Gastroesophageal sphincter (tissue), 4 donors: ENCODE results near the gene EML4. TPM values are rescaled to one million over a fixed set of nuclear protein-coding genes. Genes with fewer than 3 reads are reported as not detected.

Experiments used
- ATAC-seq: fragments of 150-250 bp; one replicate; pipeline ENCODE4 v1.9.1; 2016; ENCODE audit warnings: mild to moderate bottlenecking, moderate library complexity
- H3K27ac ChIP-seq, 4 donors: fragments of 200-600 bp; sonication (generic) in 3 of 4; 1 replicate in 3 of 4; 2 replicates in 1 of 4; pipeline ENCODE4 v1.5.1; 2016 to 2019
- H3K27me3 ChIP-seq: fragments of 200-600 bp; sonication (generic); one replicate; pipeline ENCODE4 v1.5.1; 2019
- H3K36me3 ChIP-seq, 2 donors: fragments of 200-600 bp; sonication (generic); one replicate each; pipeline ENCODE4 v1.5.1; 2019; ENCODE audit warnings: control low read depth in 1 of 2
- H3K4me1 ChIP-seq, 3 donors: fragments of 200-600 bp; sonication (generic); 1 replicate in 2 of 3; 2 replicates in 1 of 3; pipeline ENCODE4 v1.5.1; 2016 to 2019; ENCODE audit warnings: control low read depth in 2 of 3
- H3K4me3 ChIP-seq, 2 donors: fragments of 200-600 bp; sonication (generic); one replicate each; pipeline ENCODE4 v1.5.1; 2019; ENCODE audit warnings: mild to moderate bottlenecking in 1 of 2, moderate library complexity in 1 of 2
- H3K9me3 ChIP-seq, 3 donors: fragments of 200-600 bp; sonication (generic); one replicate each; pipeline ENCODE4 v1.5.1; 2017 to 2019; ENCODE audit warnings: control low read depth in 2 of 3
- CTCF ChIP-seq, 4 experiments: fragments of 200-600 bp in 2 of 4; fragments of 450-650 bp in 2 of 4; sonication (generic) in 1 of 4; IDR thresholded peaks; one replicate each; pipeline ENCODE4 v1.5.1; 2017 to 2019; ENCODE audit warnings: antibody characterized with exemption in 4 of 4, mild to moderate bottlenecking in 2 of 4, moderate library complexity in 2 of 4
- EP300 ChIP-seq: sonication (generic); formaldehyde crosslinking; IDR thresholded peaks from one replicate; pipeline ENCODE4 v1.6.1; 2017; ENCODE audit warnings: antibody characterized with exemption, mild to moderate bottlenecking
- POLR2A ChIP-seq, 2 donors: fragments of 450-650 bp; IDR thresholded peaks; one replicate each; pipeline ENCODE4 v1.6.1; 2017; ENCODE audit warnings: antibody characterized with exemption in 2 of 2, mild to moderate bottlenecking in 2 of 2, moderate library complexity in 1 of 2
- POLR2AphosphoS5 ChIP-seq: sonication (generic); formaldehyde crosslinking; IDR thresholded peaks from one replicate; pipeline ENCODE4 v1.6.1; 2017; ENCODE audit warnings: antibody characterized with exemption
- WGBS, 2 donors: methylation state at CpG; one replicate each; pipeline ENCODE4 v1.1.5; 2018; ENCODE audit warnings: low coverage in 1 of 2; 5-methylcytosine and 5-hydroxymethylcytosine counted together
- total RNA-seq, 4 donors: library from RNA; depleted of rRNA; stranded (reverse); fragments of >200 nt; gene quantifications; one replicate each; pipeline ENCODE4 v1.1.0, GENCODE V29; 2016

EML4 gene
- total RNA-seq, 4 donors from 2014 or later, result 18.5 to 31.4 (median 23.7) TPM

GRCh38 chr2:42229949-42230348 is 60.8 kb downstream of the EML4 start:
- Histone ChIP-seq H3K4me1 (peaks cover 0 to 26% (median 0%) of the 10 kb centered on the region in 3 donors), H3K9me3 (no peaks in the 10 kb centered on the region), H3K4me3 (no peak overlapping the region), H3K36me3 (no peaks in the 10 kb centered on the region), H3K27ac (no peak overlapping the region), H3K27me3 (no peaks in the 10 kb centered on the region)
- WGBS, 2 donors, result 95% methylated on average over 2 of the region's 2 CpGs
- ATAC-seq, result no peak
- TF ChIP-seq CTCF (IDR thresholded peaks at IDR 0.05) (no peak), POLR2A (IDR thresholded peaks at IDR 0.05) (no peak), POLR2AphosphoS5 (no peak), EP300 (no peak)

- no peak overlapping the region for H3K27ac ChIP-seq
- no peaks in the 10 kb centered on the region for H3K36me3 ChIP-seq
- no peak for ATAC-seq
- no peak for TF ChIP-seq CTCF (IDR thresholded peaks at IDR 0.05)
- TF ChIP-seq EP300, result no peak
- no peak for TF ChIP-seq POLR2A (IDR thresholded peaks at IDR 0.05)
- TF ChIP-seq POLR2AphosphoS5, result no peak
- H3K4me3 ChIP-seq, result no peak overlapping the region
- H3K9me3 ChIP-seq, result no peaks in the 10 kb centered on the region
- peaks cover 0 to 26% (median 0%) of the 10 kb centered on the region in 3 donors for H3K4me1 ChIP-seq
- no peaks in the 10 kb centered on the region for H3K27me3 ChIP-seq
- WGBS, 2 donors, result 56 to 68% methylated on average over 2 to 3 of the region's 3 CpGs
These were observed 61.7 kb downstream of the EML4 start for GRCh38 chr2:42230891-42231290.

GRCh38 chr2:42232024-42232423 is 62.9 kb downstream of the EML4 start:
- Histone ChIP-seq H3K9me3 (no peaks in the 10 kb centered on the region), H3K4me3 (no peak overlapping the region), H3K27ac (no peak overlapping the region), H3K4me1 (peaks cover 0 to 23% (median 0%) of the 10 kb centered on the region in 3 donors), H3K36me3 (no peaks in the 10 kb centered on the region), H3K27me3 (no peaks in the 10 kb centered on the region)
- WGBS, 2 donors, result 75 to 80% methylated on average over 1 of the region's 1 CpG
- ATAC-seq, result no peak
- TF ChIP-seq EP300 (no peak), CTCF (IDR thresholded peaks at IDR 0.05) (no peak), POLR2A (IDR thresholded peaks at IDR 0.05) (no peak), POLR2AphosphoS5 (no peak)

GRCh38 chr2:42233976-42234441 is 64.9 kb downstream of the EML4 start:
- no peak overlapping the region for H3K4me3 ChIP-seq
- 50 to 60% methylated on average over 3 to 5 of the region's 5 CpGs for WGBS, 2 donors
- H3K4me1 ChIP-seq, result peaks cover 0 to 17% (median 0%) of the 10 kb centered on the region in 3 donors
- H3K27me3 ChIP-seq, result no peaks in the 10 kb centered on the region
- H3K36me3 ChIP-seq, result no peaks in the 10 kb centered on the region
- H3K27ac ChIP-seq, result peak overlapping the region in 1 of 4 donors; percentile 2
- no peaks in the 10 kb centered on the region for H3K9me3 ChIP-seq
- ATAC-seq, result no peak
- no peak for TF ChIP-seq POLR2A (IDR thresholded peaks at IDR 0.05)
- TF ChIP-seq EP300, result no peak
- no peak for TF ChIP-seq POLR2AphosphoS5
- no peak for TF ChIP-seq CTCF (IDR thresholded peaks at IDR 0.05)

- peaks cover 0 to 11% (median 0%) of the 10 kb centered on the region in 3 donors for H3K4me1 ChIP-seq
- TF ChIP-seq POLR2A (IDR thresholded peaks at IDR 0.05) (no peak), CTCF (IDR thresholded peaks at IDR 0.05) (no peak), POLR2AphosphoS5 (no peak), EP300 (no peak)
- H3K4me3 ChIP-seq, result no peak overlapping the region
- 90 to 100% methylated on average over 2 of the region's 2 CpGs for WGBS, 2 donors
- no peaks in the 10 kb centered on the region for H3K36me3 ChIP-seq
- H3K27me3 ChIP-seq, result no peaks in the 10 kb centered on the region
- ATAC-seq, result no peak
- H3K27ac ChIP-seq, result no peak overlapping the region
- H3K9me3 ChIP-seq, result no peaks in the 10 kb centered on the region
These were observed 67.8 kb downstream of the EML4 start for GRCh38 chr2:42236911-42237310.
